HG02623 (cell line): ENCODE data around the gene DNMBP.
"Not testable (repeated sequence)": the region's sequence is repeated elsewhere in the genome, so short reads cannot be mapped to it uniquely, and the experiment has no call there.

Experiments
- ATAC-seq: cut with Tn5 transposase; IDR thresholded peaks from one replicate; pipeline ENCODE4 v1.9.1; 2021; ENCODE audit warnings: moderate library complexity; ENCODE audit not compliant: unreplicated experiment

DNMBP gene

GRCh38 chr10:100014071-100014762 lies 4.5 kb upstream of the DNMBP start:
- ATAC-seq = peak; percentile 63

- ATAC-seq = no peak
Measured at GRCh38 chr10:100013621-100014020, 3.9 kb upstream of the DNMBP start.

- ATAC-seq = not testable (repeated sequence)
Measured at GRCh38 chr10:100011906-100012305, 2.2 kb upstream of the DNMBP start.

GRCh38 chr10:100009283-100009792 lies 409 bp downstream of the DNMBP start:
- ATAC-seq = peak; percentile 38

- no peak for ATAC-seq
Measured at GRCh38 chr10:100008708-100009282, 952 bp downstream of the DNMBP start.

- ATAC-seq = no peak
Measured at GRCh38 chr10:100008142-100008522, 1.6 kb downstream of the DNMBP start.

GRCh38 chr10:100007231-100008141 lies 2.3 kb downstream of the DNMBP start:
- no peak for ATAC-seq

- ATAC-seq = no peak
Measured at GRCh38 chr10:100006243-100006886, 3.4 kb downstream of the DNMBP start.

- ATAC-seq = no peak
Measured at GRCh38 chr10:100004805-100005510, 4.8 kb downstream of the DNMBP start.

- no peak for ATAC-seq
Measured at GRCh38 chr10:100000109-100000644, 9.6 kb downstream of the DNMBP start.

- no peak for ATAC-seq
Measured at GRCh38 chr10:99999319-100000108, 10.2 kb downstream of the DNMBP start.

GRCh38 chr10:99998889-99999288 lies 10.9 kb downstream of the DNMBP start:
- ATAC-seq = no peak

GRCh38 chr10:99996671-99997648 lies 12.8 kb downstream of the DNMBP start:
- ATAC-seq = no peak

- no peak for ATAC-seq
Measured at GRCh38 chr10:99995713-99996112, 14.0 kb downstream of the DNMBP start.

GRCh38 chr10:99995269-99995668 lies 14.5 kb downstream of the DNMBP start:
- ATAC-seq = no peak

GRCh38 chr10:99994801-99995200 lies 14.9 kb downstream of the DNMBP start:
- ATAC-seq = no peak

GRCh38 chr10:99993701-99994689 lies 15.8 kb downstream of the DNMBP start:
- no peak for ATAC-seq
